GM18517 (cell line): ENCODE data around the gene PPP1R2C.

ENCODE experiments used
- ATAC-seq: cut with Tn5 transposase; IDR thresholded peaks from one replicate; pipeline ENCODE4 v1.9.1; 2021; ENCODE audit warnings: mild to moderate bottlenecking, moderate library complexity; ENCODE audit not compliant: unreplicated experiment

PPP1R2C gene

GRCh38 chrX:42751573-42751972 lies 26.4 kb downstream of the PPP1R2C start:
- no peak for ATAC-seq

GRCh38 chrX:42748067-42748850 lies 29.7 kb downstream of the PPP1R2C start:
- no peak for ATAC-seq

GRCh38 chrX:42746606-42747005 lies 31.4 kb downstream of the PPP1R2C start:
- no peak for ATAC-seq

GRCh38 chrX:42740456-42740855 lies 37.5 kb downstream of the PPP1R2C start:
- ATAC-seq = no peak

GRCh38 chrX:42739741-42740140 lies 38.2 kb downstream of the PPP1R2C start:
- no peak for ATAC-seq

- no peak for ATAC-seq
Measured at GRCh38 chrX:42739258-42739657, 38.7 kb downstream of the PPP1R2C start.

- no peak for ATAC-seq
Measured at GRCh38 chrX:42738552-42738951, 39.4 kb downstream of the PPP1R2C start.

- ATAC-seq = no peak
Measured at GRCh38 chrX:42735250-42735649, 42.7 kb downstream of the PPP1R2C start.

- ATAC-seq = no peak
Measured at GRCh38 chrX:42732506-42732905, 45.5 kb downstream of the PPP1R2C start.
